ENCODE measurements around the gene B3GAT3. TPM values are rescaled to one million over a fixed set of nuclear protein-coding genes. Genes with fewer than 3 reads are reported as not detected.
"Not testable (repeated sequence)": the region's sequence is repeated elsewhere in the genome, so short reads cannot be mapped to it uniquely, and the experiment has no call there.

Gene B3GAT3
- total and polyA plus RNA-seq, 2 of the 8 experiments (the other 6 are each of a cell fraction or from before 2014, with no cell fraction given) = 28.0 to 39.0 TPM

- POLR2A ChIA-PET (ENCODE audit: partially characterized antibody) = interaction anchor here (1.3 to 50.4 kb wide), 3 partner anchors 41 to 206 kb away, joined by 3 to 2041 read pairs (median 52); partner anchors contain the start of genes BSCL2, C11orf98, CSKMT and GNG3
- H3K79me2 ChIP-seq (ENCODE audit: control insufficient read depth in 1 of 2, insufficient read depth in 2 of 2, low read length in 2 of 2) = peaks cover 10 to 33% of the 10 kb centered on the region in 2 experiments
- H3K14ac ChIP-seq (ENCODE audit: insufficient read length) = not testable (repeated sequence)
These were observed 28.5 kb upstream of the B3GAT3 start for GRCh38 chr11:62650283-62650682.

More at GRCh38 chr11:62650283-62650682, 28.5 kb upstream of the B3GAT3 start:
- not testable (repeated sequence) for H3K9ac ChIP-seq (replicated peaks in 1 of 4; ENCODE audit: extremely low read depth in 1 of 4, low read depth in 3 of 4, low read length in 3 of 4); H4K8ac ChIP-seq (ENCODE audit: extremely low read depth, insufficient read depth, low read length); H3K9me3 ChIP-seq (ENCODE audit: insufficient read depth in 2 of 2, low read depth in 1 of 2, low read length in 1 of 2); H2AFZ ChIP-seq (ENCODE audit: low read length); H4K5ac ChIP-seq (ENCODE audit: insufficient read length, low read depth, low read length); H3K27me3 ChIP-seq (replicated peaks in 1 of 4; ENCODE audit: control insufficient read depth in 3 of 4, extremely low read depth in 1 of 4, insufficient read depth in 3 of 4, low read length in 3 of 4); DNase-seq (ENCODE audit: low read depth in 1 of 2, low spot score in 2 of 2); H3K23ac ChIP-seq (ENCODE audit: insufficient read length); H3K4me1 ChIP-seq (replicated peaks in 1 of 4; ENCODE audit: control insufficient read depth in 3 of 4, insufficient read depth in 4 of 4, low read length in 3 of 4); H3K56ac ChIP-seq (replicated peaks; ENCODE audit: insufficient read length, low read depth, low read length); H2AK5ac ChIP-seq (ENCODE audit: low read depth, low read length); H2BK120ac ChIP-seq (replicated peaks; ENCODE audit: low read depth, low read length); H3K18ac ChIP-seq (ENCODE audit: extremely low read depth, low read length); H2BK20ac ChIP-seq (ENCODE audit: low read length); H3K23me2 ChIP-seq (ENCODE audit: low read depth, low read length); H3K79me1 ChIP-seq (ENCODE audit: low read depth, low read length); H4K91ac ChIP-seq (replicated peaks; ENCODE audit: insufficient read length, low read length); H3K4me2 ChIP-seq (ENCODE audit: insufficient read depth in 1 of 2, low read depth in 2 of 2, low read length in 2 of 2); H2BK12ac ChIP-seq (ENCODE audit: low read depth, low read length); H2BK5ac ChIP-seq (ENCODE audit: low read depth, low read length); H3K4me3 ChIP-seq (ENCODE audit: extremely low read depth in 1 of 4, insufficient read depth in 2 of 4, low read depth in 3 of 4, low read length in 4 of 4); H3K27ac ChIP-seq (ENCODE audit: low read depth, low read length); H3K4ac ChIP-seq (replicated peaks; ENCODE audit: insufficient read length, low read depth, low read length); H2BK15ac ChIP-seq (ENCODE audit: low read length); FAIRE-seq
- CTCF ChIA-PET (ENCODE audit: partially characterized antibody) = interaction anchor here (0.7 to 3.2 kb wide), 7 partner anchors 19 to 107 kb away, joined by 3 to 14 read pairs (median 3); partner anchors contain the start of gene LRRN4CL
- peaks cover 0 to 14% (median 7%) of the 10 kb centered on the region in 4 experiments; a peak in 5 of 8 replicates for H3K36me3 ChIP-seq (ENCODE audit: control insufficient read depth in 2 of 4, insufficient read depth in 4 of 4, low read length in 3 of 4)
- WGBS, 2 experiments (ENCODE audit: extremely low coverage in 1 of 2, insufficient coverage in 1 of 2, insufficient read length in 1 of 2, insufficient replicate concordance in 2 of 2, low coverage in 1 of 2, low lambda C conversion rate in 2 of 2, missing lambda C conversion rate in 1 of 2) = 96% methylated on average over 11 of the region's 12 CpGs; no CpG with 5 or more reads in 1 of the 2 experiments
- H4K20me1 ChIP-seq (replicated peaks in 1 of 2; ENCODE audit: control insufficient read depth in 1 of 2, insufficient read depth in 2 of 2, low read length in 2 of 2) = peaks cover 3 to 23% of the 10 kb centered on the region in 2 experiments

Measured in H1 (cell line).